WTC11 (cell line): ENCODE data around the gene TEX35. TPM values are rescaled to one million over a fixed set of nuclear protein-coding genes. Genes with fewer than 3 reads are reported as not detected.
A peak's percentile ranks its signal among the peaks of the same experiment; 100 is the strongest.

Source experiments
- ATAC-seq: fragments of 200-7000 bp; cut with Tn5 transposase; 2 replicates; pipeline ENCODE4 v1.10.0; 2021; ENCODE audit warnings: mild to moderate bottlenecking, moderate library complexity
- CTCF ChIA-PET: fragments of 300-600 bp; sonication (Branson Sonifier 250); formaldehyde crosslinking; loops from one replicate; lab custom pipeline; 2021; ENCODE audit warnings: antibody characterized with exemption; lab: Charles Lee
- POLR2A ChIA-PET: fragments of 350-600 bp; sonication (Branson Sonifier 250); formaldehyde crosslinking; loops from one replicate; lab custom pipeline; 2021; ENCODE audit warnings: antibody characterized with exemption; lab: Charles Lee
- DNase-seq: peaks from one replicate; pipeline ENCODE4 v3.0.0; 2021; ENCODE audit warnings: low spot score
- H3K27ac Mint-ChIP-seq: 2 replicates; pipeline ENCODE4 v1.8.0; 2021; ENCODE audit warnings: mixed read lengths
- H3K27me3 Mint-ChIP-seq: 2 replicates; pipeline ENCODE4 v1.8.0; 2021; ENCODE audit warnings: low read depth, mild to moderate bottlenecking, moderate library complexity, mixed read lengths
- H3K36me3 Mint-ChIP-seq: 2 replicates; pipeline ENCODE4 v1.8.0; 2021; ENCODE audit warnings: mixed read lengths
- H3K4me1 Mint-ChIP-seq: 2 replicates; pipeline ENCODE4 v1.8.0; 2022; ENCODE audit warnings: mixed read lengths
- H3K4me3 Mint-ChIP-seq: 2 replicates; pipeline ENCODE4 v1.8.0; 2021; ENCODE audit warnings: mild to moderate bottlenecking, moderate library complexity, mixed read lengths
- H3K9me3 Mint-ChIP-seq: 2 replicates; pipeline ENCODE4 v1.8.0; 2021; ENCODE audit warnings: mixed read lengths
- AFF4 ChIP-seq: sonication (generic); formaldehyde crosslinking; IDR thresholded peaks from 2 replicates; pipeline ENCODE4 v1.8.1; 2023; ENCODE audit warnings: mild to moderate bottlenecking, missing genetic modification reagents, borderline replicate concordance
- EMX1 ChIP-seq: fragments of 250-450 bp; sonication (Bioruptor Pico); IDR thresholded peaks from 2 replicates; pipeline ENCODE4 v1.8.0; 2021; ENCODE audit warnings: mild to moderate bottlenecking
- HMGXB4 ChIP-seq: sonication (generic); formaldehyde crosslinking; IDR thresholded peaks from 2 replicates; pipeline ENCODE4 v1.8.1; 2023; ENCODE audit warnings: mild to moderate bottlenecking, moderate library complexity, missing genetic modification reagents
- IRF1 ChIP-seq: sonication (generic); formaldehyde crosslinking; IDR thresholded peaks from 2 replicates; pipeline ENCODE4 v1.8.0; 2023; ENCODE audit warnings: missing genetic modification reagents
- KAT7 ChIP-seq: sonication (generic); formaldehyde crosslinking; IDR thresholded peaks from 2 replicates; pipeline ENCODE4 v1.8.1; 2023; ENCODE audit warnings: missing genetic modification reagents, mild to moderate bottlenecking, borderline replicate concordance
- SMAD3 ChIP-seq: sonication (generic); formaldehyde crosslinking; IDR thresholded peaks from 2 replicates; pipeline ENCODE4 v1.8.0; 2022; ENCODE audit warnings: missing genetic modification reagents, mild to moderate bottlenecking, borderline replicate concordance
- ZNF263 ChIP-seq: sonication (generic); formaldehyde crosslinking; IDR thresholded peaks from 2 replicates; pipeline ENCODE4 v1.8.1; 2022; ENCODE audit warnings: low read depth, mild to moderate bottlenecking, moderate library complexity, missing genetic modification reagents
- ZNF281 ChIP-seq: sonication (generic); formaldehyde crosslinking; IDR thresholded peaks from 2 replicates; pipeline ENCODE4 v1.8.0; 2023; ENCODE audit warnings: mild to moderate bottlenecking, missing genetic modification reagents
- total RNA-seq: library from RNA; stranded (reverse); gene quantifications from 3 replicates; pipeline ENCODE4 v1.2.3, GENCODE V29; 2021
- TF ChIP-seq, protein P1 (sequence below): sonication (generic); formaldehyde crosslinking; IDR thresholded peaks from 2 replicates; pipeline ENCODE4 v1.8.1; 2022; ENCODE audit warnings: low read depth, mild to moderate bottlenecking, moderate library complexity, missing genetic modification reagents, borderline replicate concordance

TEX35 gene
- total RNA-seq, 1 experiment from 2014 or later, result not detected

DNA sequence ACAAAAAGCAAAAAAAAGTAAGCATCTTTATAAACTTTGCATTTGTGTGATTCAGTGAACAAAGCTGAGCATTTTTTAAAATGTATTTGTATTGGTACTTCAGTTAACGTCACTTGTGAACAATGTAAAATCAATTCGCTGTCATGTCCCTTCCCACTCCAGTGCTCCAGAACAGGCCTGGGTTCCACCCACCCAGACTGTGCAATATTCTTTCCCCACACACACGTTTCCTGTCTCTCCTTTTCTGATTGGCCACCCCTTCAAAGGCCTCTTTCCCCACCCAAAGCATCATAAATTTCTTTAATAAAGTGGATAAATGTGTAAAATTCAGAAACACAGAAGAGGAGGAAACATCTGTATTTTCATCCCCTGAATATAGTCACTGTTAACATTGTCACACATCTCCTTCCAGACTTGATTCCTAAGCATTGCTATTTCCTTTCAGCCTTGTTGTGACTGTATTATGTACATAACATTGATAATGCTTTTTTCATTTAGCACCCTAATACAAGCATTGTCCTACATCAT lies 28.1 kb upstream of the TEX35 start (continued):
- TF ChIP-seq AFF4 (CRISPR knock-in tag) (no peak), KAT7 (CRISPR knock-in tag) (no peak), IRF1 (CRISPR knock-in tag) (no peak), ZNF281 (CRISPR knock-in tag) (no peak), ZNF263 (CRISPR knock-in tag) (no peak), SMAD3 (CRISPR knock-in tag) (no peak)
- TF ChIP-seq, protein P1, sequence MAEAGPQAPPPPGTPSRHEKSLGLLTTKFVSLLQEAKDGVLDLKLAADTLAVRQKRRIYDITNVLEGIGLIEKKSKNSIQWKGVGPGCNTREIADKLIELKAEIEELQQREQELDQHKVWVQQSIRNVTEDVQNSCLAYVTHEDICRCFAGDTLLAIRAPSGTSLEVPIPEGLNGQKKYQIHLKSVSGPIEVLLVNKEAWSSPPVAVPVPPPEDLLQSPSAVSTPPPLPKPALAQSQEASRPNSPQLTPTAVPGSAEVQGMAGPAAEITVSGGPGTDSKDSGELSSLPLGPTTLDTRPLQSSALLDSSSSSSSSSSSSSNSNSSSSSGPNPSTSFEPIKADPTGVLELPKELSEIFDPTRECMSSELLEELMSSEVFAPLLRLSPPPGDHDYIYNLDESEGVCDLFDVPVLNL, result no peak

GRCh38 chr1:178485541-178485981 lies 27.3 kb upstream of the TEX35 start:
- Mint-ChIP-seq H3K36me3 (no peaks in the 10 kb centered on the region), H3K27ac (0 out of 2 replicates have a peak overlapping the region, but pooled peaks have one; percentile 13), H3K9me3 (no peaks in the 10 kb centered on the region), H3K4me1 (peaks cover 7% of the 10 kb centered on the region), H3K27me3 (no peaks in the 10 kb centered on the region; the same call in 1 of the 2 replicates), H3K4me3 (no peak overlapping the region)
- ATAC-seq, result no peak
- POLR2A ChIA-PET, result no interaction called here
- no peak for DNase-seq
- CTCF ChIA-PET, result interaction anchor here (0.5 to 3.5 kb wide), 2 partner anchors 16 to 688 kb away, joined by 3 to 34 read pairs; no protein-coding TSS in a partner anchor
- TF ChIP-seq EMX1 (CRISPR knock-in tag), result no peak
- no peak for TF ChIP-seq HMGXB4 (CRISPR knock-in tag)
